Right lobe of liver (tissue), 6 donors: ENCODE results near the gene R3HCC1L. TPM values are rescaled to one million over a fixed set of nuclear protein-coding genes. Genes with fewer than 3 reads are reported as not detected.
A peak's percentile ranks its signal among the peaks of the same experiment; 100 is the strongest.

Experiments used
- ATAC-seq, 4 donors: fragments of 200-7000 bp; cut with Tn5 transposase; one replicate each; pipeline ENCODE4 v1.9.1; 2020; ENCODE audit warnings: mild to moderate bottlenecking in 4 of 4, moderate library complexity in 4 of 4
- DNase-seq, 3 donors: peaks; one replicate each; pipeline ENCODE4 v3.0.0-alpha.2; 2020
- H3K27ac ChIP-seq, 3 donors: fragments of 200-600 bp; one replicate each; pipeline ENCODE4 v1.8.0; 2022
- H3K27me3 ChIP-seq, 2 donors: fragments of 200-600 bp; one replicate each; pipeline ENCODE4 v1.8.0; 2022
- H3K36me3 ChIP-seq, 4 donors: fragments of 200-600 bp; sonication (generic) in 1 of 4; one replicate each; pipeline versions ENCODE4 v1.5.1 to v1.8.0; 2017 to 2022; ENCODE audit warnings: control low read depth in 1 of 4
- H3K4me1 ChIP-seq, 4 donors: fragments of 200-600 bp; sonication (generic) in 1 of 4; one replicate each; pipeline versions ENCODE4 v1.5.1 to v1.8.0; 2017 to 2022; ENCODE audit warnings: control low read depth in 1 of 4
- H3K4me3 ChIP-seq, 3 donors: fragments of 200-600 bp; one replicate each; pipeline ENCODE4 v1.8.0; 2022
- H3K9me3 ChIP-seq, 4 donors: fragments of 200-600 bp; sonication (generic) in 1 of 4; one replicate each; pipeline versions ENCODE4 v1.5.1 to v1.8.0; 2017 to 2022; ENCODE audit warnings: control low read depth in 1 of 4
- CTCF ChIP-seq, 4 donors: fragments of 200-600 bp in 3 of 4; fragments of 450-650 bp in 1 of 4; IDR thresholded peaks; one replicate each; pipeline versions ENCODE4 v1.5.1 to v1.8.0; 2016 to 2022; ENCODE audit warnings: antibody characterized with exemption in 4 of 4, mild to moderate bottlenecking in 2 of 4
- POLR2A ChIP-seq: fragments of 450-650 bp; IDR thresholded peaks from one replicate; pipeline ENCODE4 v1.6.1; 2017; ENCODE audit warnings: antibody characterized with exemption, mild to moderate bottlenecking
- WGBS: methylation state at CpG from one replicate; pipeline ENCODE4 v1.1.6; 2018; ENCODE audit warnings: low coverage, low lambda C conversion rate; ENCODE audit not compliant: insufficient coverage; ENCODE audit errors: missing lambda C conversion rate; 5-methylcytosine and 5-hydroxymethylcytosine counted together
- intact Hi-C, 2 donors: fragments of 100-400 bp; cut with DNase I; formaldehyde crosslinking; loops; one replicate each; pipeline versions ENCODE4 v1.11.2 to v1.14.1; 2022
- total RNA-seq, 6 experiments: library from RNA; depleted of rRNA in 2 of 6; stranded (reverse); fragments of >200 nt in 2 of 6; fragmentation: NEBNext Ultra II Directional in 3 of 6; extraction: Animal tissue kit (Norgen Biotek cat#: 25700) in 3 of 6; gene quantifications; one replicate each; pipeline versions ENCODE4 v1.1.0 to v1.2.4, GENCODE V29; 2016 to 2023
- donor health status: DM: no; HTN: yes; CAD: no.
- donor health status: DM: no; HTN: no; CAD: no.
- donor health status: DM: no; HTN: no; CAD: no.
- donor health status: DM: no; HTN: yes; CAD: no.
- donor health status: DM: no; HTN: yes; CAD: no.

The R3HCC1L gene
- total RNA-seq, 6 experiments from 2014 or later: 5.0 to 6.5 (median 5.5) TPM

- no peak for TF ChIP-seq POLR2A
- Histone ChIP-seq H3K4me3 (no peak overlapping the region), H3K4me1 (peaks cover 0 to 10% (median 0%) of the 10 kb centered on the region in 4 donors), H3K27ac (peak overlapping the region in 1 of 3 donors; percentile 29), H3K36me3 (peaks cover 0 to 12% (median 6%) of the 10 kb centered on the region in 4 donors), H3K9me3 (no peaks in the 10 kb centered on the region), H3K27me3 (no peaks in the 10 kb centered on the region)
- ATAC-seq (peak; percentile 74 to 89 (median 76)), DNase-seq (no peak)
- intact Hi-C loops: no loop called here
- 33% methylated on average over 3 of the region's 3 CpGs for WGBS
These were observed 114.7 kb downstream of the R3HCC1L start for GRCh38 chr10:98249134-98249533.

- intact Hi-C loops: no loop called here
- TF ChIP-seq CTCF (IDR thresholded peaks at IDR 0.05) (no peak), POLR2A (no peak)
- H3K9me3 ChIP-seq: no peaks in the 10 kb centered on the region
- no peak overlapping the region for H3K27ac ChIP-seq
- no peaks in the 10 kb centered on the region for H3K27me3 ChIP-seq
- 80% methylated on average over 3 of the region's 8 CpGs for WGBS
- DNase-seq: no peak
- H3K4me3 ChIP-seq: no peak overlapping the region
- ATAC-seq: no peak
- peaks cover 0 to 3% (median 0%) of the 10 kb centered on the region in 4 donors for H3K36me3 ChIP-seq
- H3K4me1 ChIP-seq: peaks cover 0 to 10% (median 0%) of the 10 kb centered on the region in 4 donors
These were observed 116.9 kb downstream of the R3HCC1L start for GRCh38 chr10:98251399-98251798.

DNA sequence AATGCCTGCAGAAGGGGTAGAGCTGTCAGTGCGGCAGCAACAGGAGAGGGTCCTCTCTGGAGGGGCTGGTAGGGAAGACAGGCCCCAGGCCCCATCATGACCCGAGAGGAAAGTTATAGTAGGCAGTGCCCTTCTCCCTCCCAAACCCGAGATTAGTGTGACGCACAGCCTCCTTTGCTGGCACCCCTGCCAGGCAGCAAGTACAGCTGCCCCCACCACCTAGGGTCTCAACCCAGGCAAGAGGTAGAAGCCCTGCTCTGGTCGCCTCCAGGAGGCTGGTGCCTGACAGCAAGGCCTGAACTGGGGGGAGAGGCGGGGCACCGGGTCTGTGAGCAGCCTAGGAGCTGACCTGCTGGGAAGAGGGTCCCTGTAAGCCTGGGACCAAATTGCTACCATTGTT is 118.0 kb downstream of the R3HCC1L start:
- Histone ChIP-seq H3K9me3 (no peaks in the 10 kb centered on the region), H3K4me1 (peaks cover 0 to 10% (median 0%) of the 10 kb centered on the region in 4 donors), H3K4me3 (no peak overlapping the region), H3K27me3 (no peaks in the 10 kb centered on the region), H3K27ac (no peak overlapping the region), H3K36me3 (peaks cover 0 to 3% (median 0%) of the 10 kb centered on the region in 4 donors)
- intact Hi-C loops: no loop called here
- TF ChIP-seq POLR2A (no peak), CTCF (IDR thresholded peaks at IDR 0.05) (no peak)
- WGBS: no CpG with 5 or more reads among the region's 7 CpGs
- no peak for DNase-seq
- ATAC-seq: no peak

DNA sequence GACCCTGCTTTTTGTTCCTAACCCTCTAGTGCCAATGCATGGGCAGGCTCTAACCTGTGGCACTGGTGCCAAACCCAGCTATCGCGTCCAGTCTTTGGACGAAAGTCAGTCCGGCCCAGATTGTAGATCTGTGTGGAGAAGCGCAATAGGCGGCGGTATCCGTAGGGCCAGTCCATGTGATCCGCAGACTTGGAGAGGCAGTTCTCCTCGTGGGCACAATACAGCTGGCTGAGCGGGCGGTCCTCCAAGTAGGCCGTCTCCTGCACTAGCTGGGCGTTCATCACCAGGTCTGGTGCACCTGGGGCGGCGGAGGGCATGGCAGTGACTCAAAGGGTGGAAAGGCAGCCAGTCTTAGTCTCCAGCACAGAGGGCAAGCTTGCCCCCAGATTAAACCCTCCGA is 119.0 kb downstream of the R3HCC1L start:
- DNase-seq (no peak), ATAC-seq (no peak)
- Histone ChIP-seq H3K4me3 (no peak overlapping the region), H3K4me1 (peaks cover 0 to 9% (median 0%) of the 10 kb centered on the region in 4 donors), H3K27me3 (no peaks in the 10 kb centered on the region), H3K36me3 (no peaks in the 10 kb centered on the region), H3K27ac (no peak overlapping the region), H3K9me3 (no peaks in the 10 kb centered on the region)
- 80% methylated on average over 3 of the region's 17 CpGs for WGBS
- intact Hi-C loops: no loop called here
- no peak for TF ChIP-seq POLR2A
- TF ChIP-seq CTCF (IDR thresholded peaks at IDR 0.05): no peak

GRCh38 chr10:98254234-98254974 is 119.9 kb downstream of the R3HCC1L start:
- H3K4me1 ChIP-seq: peaks cover 0 to 2% (median 0%) of the 10 kb centered on the region in 4 donors
- ATAC-seq: no peak
- H3K4me3 ChIP-seq: no peak overlapping the region
- no peaks in the 10 kb centered on the region for H3K36me3 ChIP-seq
- TF ChIP-seq POLR2A (no peak), CTCF (IDR thresholded peaks at IDR 0.05) (no peak)
- no peak overlapping the region for H3K27ac ChIP-seq
- no peaks in the 10 kb centered on the region for H3K9me3 ChIP-seq
- 93% methylated on average over 7 of the region's 10 CpGs for WGBS
- DNase-seq: no peak
- H3K27me3 ChIP-seq: no peaks in the 10 kb centered on the region
- intact Hi-C loops: no loop called here
